HCT116 (cell line): ENCODE data around the gene RPLP1. TPM values are rescaled to one million over a fixed set of nuclear protein-coding genes. Genes with fewer than 3 reads are reported as not detected.

ENCODE experiments used
- ATAC-seq: fragments of 200-7000 bp; cut with Tn5 transposase; 2 replicates; pipeline ENCODE4 v1.9.1; 2020; ENCODE audit warnings: mild to moderate bottlenecking, moderate library complexity
- BruUV-seq: library from RNA; stranded (reverse); fragments of 400-500 nt; replicated peaks from 2 replicates; lab custom pipeline; 2021; lab: Mats Ljungman, UMichigan
- CTCF ChIA-PET: fragments of 300-600 bp; sonication (Branson Sonifier 250); formaldehyde crosslinking; loops from one replicate; lab custom pipeline; 2021; ENCODE audit warnings: antibody characterized with exemption; lab: Charles Lee
- POLR2A ChIA-PET: fragments of 300-600, 350-600 bp; sonication (Branson Sonifier 250); formaldehyde crosslinking; loops from one replicate; lab custom pipeline; 2021; ENCODE audit warnings: antibody characterized with exemption; lab: Charles Lee
- RAD21 ChIA-PET, 2 experiments: fragments of 300-600 bp; sonication (Branson Sonifier 250); formaldehyde crosslinking; loops; one replicate each; lab custom pipeline; 2023; ENCODE audit warnings: low total read pairs in 2 of 2; ENCODE audit not compliant: uncharacterized antibody in 2 of 2, unreplicated experiment in 2 of 2, low non-redundant PET in 1 of 2; lab: Charles Lee
- DNase-seq: peaks from one replicate; pipeline ENCODE4 v3.0.0-alpha.2; 2010; ENCODE audit warnings: low read depth, low spot score
- H2AFZ ChIP-seq: fragments of 200-600 bp; shearing (Covaris generic), sonication (generic); 2 replicates; pipeline ENCODE4 v1.6.1; 2017; ENCODE audit warnings: low read depth, mixed run types, mixed read lengths, antibody characterized with exemption, low read length; ENCODE audit not compliant: poor library complexity, severe bottlenecking
- H3K27ac ChIP-seq: 2 replicates; pipeline ENCODE4 v1.5.1; 2012; ENCODE audit warnings: low read depth, low read length
- H3K27me3 ChIP-seq: fragments of 200-600 bp; sonication (generic); 2 replicates; pipeline ENCODE4 v1.6.1; 2016; ENCODE audit warnings: mixed run types, low read length, mixed read lengths; ENCODE audit not compliant: insufficient read depth
- H3K36me3 ChIP-seq, 2 experiments: fragments of 200-500 bp in 1 of 2; fragments of 200-600 bp in 1 of 2; sonication (Bioruptor generic) in 1 of 2; sonication (generic) in 1 of 2; 2 replicates each; pipeline versions ENCODE4 v1.5.1 to v1.6.1; 2014 to 2016; ENCODE audit warnings: low read length in 2 of 2, inconsistent platforms in 1 of 2, mixed read lengths in 1 of 2, mixed run types in 1 of 2; ENCODE audit not compliant: insufficient read depth in 2 of 2, control insufficient read depth in 1 of 2
- H3K4me1 ChIP-seq, 2 experiments: fragments of 200-600 bp in 1 of 2; sonication (generic) in 1 of 2; 2 replicates each; pipeline versions ENCODE4 v1.5.1 to v1.6.1; 2012 to 2017; ENCODE audit warnings: low read length in 2 of 2, inconsistent platforms in 1 of 2, mild to moderate bottlenecking in 1 of 2, mixed read lengths in 1 of 2, mixed run types in 1 of 2, moderate library complexity in 1 of 2; ENCODE audit not compliant: insufficient read depth in 2 of 2, control insufficient read depth in 1 of 2
- H3K4me2 ChIP-seq: fragments of 200-600 bp; sonication (generic); 2 replicates; pipeline ENCODE4 v1.6.1; 2017; ENCODE audit warnings: mixed run types, low read length, mixed read lengths
- H3K4me3 ChIP-seq, 2 experiments: fragments of 200-600 bp in 1 of 2; sonication (generic) in 1 of 2; replicated peaks in 1 of 2; 2 replicates each; pipeline ENCODE4 v1.5.1; 2011 to 2016; ENCODE audit warnings: low read length in 2 of 2, control low read depth in 1 of 2, low read depth in 1 of 2, mild to moderate bottlenecking in 1 of 2, mixed read lengths in 1 of 2, mixed run types in 1 of 2
- H3K79me2 ChIP-seq: fragments of 200-600 bp; sonication (generic); 2 replicates; pipeline ENCODE4 v1.6.1; 2017; ENCODE audit warnings: mild to moderate bottlenecking, mixed run types, low read length, moderate library complexity, mixed read lengths; ENCODE audit not compliant: insufficient read depth
- H3K9ac ChIP-seq: fragments of 200-600 bp; sonication (generic); 2 replicates; pipeline ENCODE4 v1.6.1; 2016; ENCODE audit warnings: low read length, mixed read lengths
- H3K9me2 ChIP-seq: fragments of 200-600 bp; sonication (generic), shearing (Covaris generic); 2 replicates; pipeline ENCODE4 v1.6.1; 2017; ENCODE audit warnings: mixed run types, mild to moderate bottlenecking, moderate library complexity; ENCODE audit not compliant: insufficient read depth
- H3K9me3 ChIP-seq, 2 experiments: fragments of 200-500 bp in 1 of 2; fragments of 200-600 bp in 1 of 2; sonication (Bioruptor generic) in 1 of 2; sonication (generic) in 1 of 2; 2 replicates each; pipeline ENCODE4 v1.6.1; 2014 to 2017; ENCODE audit warnings: low read length in 2 of 2, mixed read lengths in 2 of 2, inconsistent platforms in 1 of 2, low read depth in 1 of 2, mild to moderate bottlenecking in 1 of 2, mixed run types in 1 of 2, moderate library complexity in 1 of 2; ENCODE audit not compliant: control insufficient read depth in 1 of 2, insufficient read depth in 1 of 2
- H4K20me1 ChIP-seq: fragments of 200-600 bp; sonication (generic), shearing (Covaris generic); 2 replicates; pipeline ENCODE4 v1.6.1; 2017; ENCODE audit warnings: mixed run types, mild to moderate bottlenecking, moderate library complexity; ENCODE audit not compliant: insufficient read depth
- EGR1 ChIP-seq: IDR thresholded peaks from 2 replicates; pipeline ENCODE4 v1.6.1; 2012; ENCODE audit warnings: low read depth
- ELF1 ChIP-seq: IDR thresholded peaks from 2 replicates; pipeline ENCODE4 v1.6.1; 2012; ENCODE audit warnings: low read depth, borderline replicate concordance
- EZH2 ChIP-seq: fragments of 200-600 bp; sonication (generic); IDR thresholded peaks from 2 replicates; pipeline ENCODE4 v1.6.1; 2017; ENCODE audit warnings: antibody characterized with exemption, mixed run types
- EZH2phosphoT487 ChIP-seq: fragments of 200-600 bp; IDR thresholded peaks from 2 replicates; pipeline ENCODE4 v1.6.1; 2018; ENCODE audit warnings: antibody characterized with exemption, borderline replicate concordance
- POLR2AphosphoS5 ChIP-seq: IDR thresholded peaks from 2 replicates; pipeline ENCODE4 v1.6.1; 2011; ENCODE audit warnings: mild to moderate bottlenecking, low read depth, low read length, moderate library complexity
- SP1 ChIP-seq: IDR thresholded peaks from 2 replicates; pipeline ENCODE4 v1.6.1; 2012; ENCODE audit warnings: low read depth
- SRF ChIP-seq: IDR thresholded peaks from 2 replicates; pipeline ENCODE4 v1.6.1; 2012; ENCODE audit warnings: low read depth
- YY1 ChIP-seq: IDR thresholded peaks from 2 replicates; pipeline ENCODE4 v1.6.1; 2011; ENCODE audit warnings: low read length, low read depth, moderate library complexity, mild to moderate bottlenecking; ENCODE audit not compliant: insufficient replicate concordance; ENCODE audit errors: extremely low read depth
- ZNF274 ChIP-seq: fragments of 200-500 bp; sonication (Bioruptor generic); IDR thresholded peaks from 2 replicates; pipeline ENCODE4 v1.6.1; 2014; ENCODE audit warnings: mild to moderate bottlenecking, low read depth, low read length, inconsistent platforms
- intact Hi-C: fragments of 100-400 bp; cut with micrococcal nuclease; formaldehyde crosslinking; loops from 2 replicates; pipeline ENCODE4 v1.10.0; 2022
- total RNA-seq: library from RNA; stranded (reverse); gene quantifications from one replicate; pipeline ENCODE4 v1.2.1, GENCODE V29; 2021; ENCODE audit not compliant: unreplicated experiment
- TF ChIP-seq, protein P1 (sequence below): IDR thresholded peaks from 2 replicates; pipeline ENCODE4 v1.6.1; 2011; ENCODE audit warnings: mild to moderate bottlenecking, low read length, moderate library complexity; ENCODE audit not compliant: insufficient replicate concordance; ENCODE audit errors: extremely low read depth
- TF ChIP-seq, protein P2 (sequence below): IDR thresholded peaks from 2 replicates; pipeline ENCODE4 v1.6.1; 2012
- TF ChIP-seq, protein P3 (sequence below): IDR thresholded peaks from 2 replicates; pipeline ENCODE4 v1.6.1; 2012
- TF ChIP-seq, protein P4 (sequence below), 3 experiments: fragments of 200-600 bp in 1 of 3; sonication (generic) in 1 of 3; IDR thresholded peaks in 2 of 3; conservative IDR thresholded peaks in 1 of 3; 2 replicates each; pipeline ENCODE4 v1.5.1; 2012 to 2017; ENCODE audit warnings: low read depth in 2 of 3, low read length in 2 of 3, antibody characterized with exemption in 1 of 3, borderline replicate concordance in 1 of 3, control low read depth in 1 of 3, mild to moderate bottlenecking in 1 of 3, mixed read lengths in 1 of 3, mixed run types in 1 of 3, moderate library complexity in 1 of 3; ENCODE audit not compliant: insufficient read depth in 1 of 3

Gene RPLP1
- total RNA-seq, 1 experiment from 2014 or later, result 3,138 TPM

DNA sequence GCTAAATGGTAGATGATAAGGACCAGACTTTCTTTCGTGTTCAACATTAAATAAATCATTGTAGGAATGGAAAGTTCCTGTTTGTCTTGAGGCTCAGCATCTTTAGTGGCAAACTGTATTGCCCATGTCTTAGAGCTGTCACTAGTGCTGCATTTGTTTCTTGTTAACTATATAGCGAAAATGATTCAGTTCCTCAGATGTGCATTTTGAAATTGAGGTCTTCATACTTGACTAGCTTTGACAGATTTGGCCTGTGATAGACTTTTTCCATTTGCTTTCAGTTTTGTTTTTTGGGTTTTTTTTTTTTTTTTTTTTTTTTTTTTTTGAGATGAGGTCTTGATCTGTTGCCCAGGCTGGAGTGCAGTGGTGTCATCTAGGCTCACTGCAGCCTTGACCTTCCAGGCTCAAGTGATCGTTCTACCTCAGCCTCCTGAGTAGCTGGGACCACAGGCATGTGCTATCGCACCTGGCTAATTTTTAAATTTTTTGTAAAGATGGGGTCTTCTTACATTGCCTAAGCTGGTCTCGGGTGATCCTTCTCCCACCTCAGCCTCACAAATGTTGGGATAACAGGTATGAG, 9.5 kb upstream of the RPLP1 start:
- peaks cover 71 to 86% of the 10 kb centered on the region in 2 experiments for H3K36me3 ChIP-seq
- no peak for ATAC-seq
- CTCF ChIA-PET, result no interaction called here

DNA sequence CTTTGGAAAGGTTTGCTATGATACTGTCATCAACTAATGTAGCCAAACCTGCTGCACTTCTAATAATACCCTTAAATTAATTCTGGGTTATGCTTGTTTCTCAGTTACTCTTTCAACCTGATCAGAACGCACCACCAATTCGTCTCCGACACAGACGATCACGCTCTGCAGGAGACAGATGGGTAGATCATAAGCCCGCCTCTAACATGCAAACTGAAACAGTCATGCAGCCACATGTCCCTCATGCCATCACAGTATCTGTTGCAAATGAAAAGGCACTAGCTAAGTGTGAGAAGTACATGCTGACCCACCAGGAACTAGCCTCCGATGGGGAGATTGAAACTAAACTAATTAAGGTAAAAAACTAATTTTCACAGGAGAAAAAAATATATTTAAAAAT, 7.9 kb upstream of the RPLP1 start:
- ChIA-PET CTCF (no interaction called here), RAD21 (no interaction called here), POLR2A (no interaction called here)
- intact Hi-C loops, result no loop called here
- no peak overlapping the region for H3K9ac ChIP-seq
- H3K4me2 ChIP-seq, result no peak overlapping the region
- ATAC-seq, result no peak
- peaks cover 42% of the 10 kb centered on the region for H3K79me2 ChIP-seq
- H3K4me3 ChIP-seq, result no peak overlapping the region
- no peak for DNase-seq
- H2AFZ ChIP-seq, result no peak overlapping the region
- no peaks in the 10 kb centered on the region for H3K27me3 ChIP-seq
- no TSS peak for BruUV-seq
- H4K20me1 ChIP-seq, result no peaks in the 10 kb centered on the region
- H3K4me1 ChIP-seq, result no peaks in the 10 kb centered on the region
- H3K36me3 ChIP-seq, result peaks cover 65 to 76% of the 10 kb centered on the region in 2 experiments
- no peaks in the 10 kb centered on the region for H3K9me3 ChIP-seq
- H3K9me2 ChIP-seq, result no peaks in the 10 kb centered on the region
- H3K27ac ChIP-seq, result no peak overlapping the region
- TF ChIP-seq EZH2 (no peak), EZH2phosphoT487 (no peak), SP1 (no peak), YY1 (no peak), EGR1 (no peak), ELF1 (no peak), ZNF274 (no peak), POLR2AphosphoS5 (no peak), SRF (no peak)
- TF ChIP-seq, protein P1, sequence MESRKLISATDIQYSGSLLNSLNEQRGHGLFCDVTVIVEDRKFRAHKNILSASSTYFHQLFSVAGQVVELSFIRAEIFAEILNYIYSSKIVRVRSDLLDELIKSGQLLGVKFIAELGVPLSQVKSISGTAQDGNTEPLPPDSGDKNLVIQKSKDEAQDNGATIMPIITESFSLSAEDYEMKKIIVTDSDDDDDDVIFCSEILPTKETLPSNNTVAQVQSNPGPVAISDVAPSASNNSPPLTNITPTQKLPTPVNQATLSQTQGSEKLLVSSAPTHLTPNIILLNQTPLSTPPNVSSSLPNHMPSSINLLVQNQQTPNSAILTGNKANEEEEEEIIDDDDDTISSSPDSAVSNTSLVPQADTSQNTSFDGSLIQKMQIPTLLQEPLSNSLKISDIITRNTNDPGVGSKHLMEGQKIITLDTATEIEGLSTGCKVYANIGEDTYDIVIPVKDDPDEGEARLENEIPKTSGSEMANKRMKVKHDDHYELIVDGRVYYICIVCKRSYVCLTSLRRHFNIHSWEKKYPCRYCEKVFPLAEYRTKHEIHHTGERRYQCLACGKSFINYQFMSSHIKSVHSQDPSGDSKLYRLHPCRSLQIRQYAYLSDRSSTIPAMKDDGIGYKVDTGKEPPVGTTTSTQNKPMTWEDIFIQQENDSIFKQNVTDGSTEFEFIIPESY, result no peak
- TF ChIP-seq, protein P2, sequence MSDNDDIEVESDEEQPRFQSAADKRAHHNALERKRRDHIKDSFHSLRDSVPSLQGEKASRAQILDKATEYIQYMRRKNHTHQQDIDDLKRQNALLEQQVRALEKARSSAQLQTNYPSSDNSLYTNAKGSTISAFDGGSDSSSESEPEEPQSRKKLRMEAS, result no peak

More for the DNA sequence above, 9.5 kb upstream of the RPLP1 start:
- no TSS peak for BruUV-seq
- H3K4me1 ChIP-seq, result no peaks in the 10 kb centered on the region
- no peak overlapping the region for H3K27ac ChIP-seq
- no peaks in the 10 kb centered on the region for H4K20me1 ChIP-seq
- H2AFZ ChIP-seq, result no peak overlapping the region
- H3K9ac ChIP-seq, result no peak overlapping the region
- peaks cover 45% of the 10 kb centered on the region for H3K79me2 ChIP-seq
- H3K27me3 ChIP-seq, result no peaks in the 10 kb centered on the region
- DNase-seq, result no peak
- H3K9me2 ChIP-seq, result no peaks in the 10 kb centered on the region
- H3K4me2 ChIP-seq, result no peak overlapping the region
- intact Hi-C loops, result no loop called here
- no peak overlapping the region for H3K4me3 ChIP-seq
- POLR2A ChIA-PET, result no interaction called here
- H3K9me3 ChIP-seq, result no peaks in the 10 kb centered on the region
- RAD21 ChIA-PET, result no interaction called here
- TF ChIP-seq YY1 (no peak), POLR2AphosphoS5 (no peak)
- TF ChIP-seq, protein P3, sequence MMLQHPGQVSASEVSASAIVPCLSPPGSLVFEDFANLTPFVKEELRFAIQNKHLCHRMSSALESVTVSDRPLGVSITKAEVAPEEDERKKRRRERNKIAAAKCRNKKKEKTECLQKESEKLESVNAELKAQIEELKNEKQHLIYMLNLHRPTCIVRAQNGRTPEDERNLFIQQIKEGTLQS, result no peak
- TF ChIP-seq, protein P4, sequence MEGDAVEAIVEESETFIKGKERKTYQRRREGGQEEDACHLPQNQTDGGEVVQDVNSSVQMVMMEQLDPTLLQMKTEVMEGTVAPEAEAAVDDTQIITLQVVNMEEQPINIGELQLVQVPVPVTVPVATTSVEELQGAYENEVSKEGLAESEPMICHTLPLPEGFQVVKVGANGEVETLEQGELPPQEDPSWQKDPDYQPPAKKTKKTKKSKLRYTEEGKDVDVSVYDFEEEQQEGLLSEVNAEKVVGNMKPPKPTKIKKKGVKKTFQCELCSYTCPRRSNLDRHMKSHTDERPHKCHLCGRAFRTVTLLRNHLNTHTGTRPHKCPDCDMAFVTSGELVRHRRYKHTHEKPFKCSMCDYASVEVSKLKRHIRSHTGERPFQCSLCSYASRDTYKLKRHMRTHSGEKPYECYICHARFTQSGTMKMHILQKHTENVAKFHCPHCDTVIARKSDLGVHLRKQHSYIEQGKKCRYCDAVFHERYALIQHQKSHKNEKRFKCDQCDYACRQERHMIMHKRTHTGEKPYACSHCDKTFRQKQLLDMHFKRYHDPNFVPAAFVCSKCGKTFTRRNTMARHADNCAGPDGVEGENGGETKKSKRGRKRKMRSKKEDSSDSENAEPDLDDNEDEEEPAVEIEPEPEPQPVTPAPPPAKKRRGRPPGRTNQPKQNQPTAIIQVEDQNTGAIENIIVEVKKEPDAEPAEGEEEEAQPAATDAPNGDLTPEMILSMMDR (IDR thresholded peaks at IDR 0.05 in 2 of 3, conservative IDR thresholded peaks at IDR 0.05 in 1 of 3; ENCODE audit: borderline replicate concordance in 1 of 3, insufficient read depth in 1 of 3, low read depth in 2 of 3, low read length in 2 of 3), result no peak
